ENCODE results near the gene ATP6V1F. TPM values are rescaled to one million over a fixed set of nuclear protein-coding genes. Genes with fewer than 3 reads are reported as not detected.

Gene ATP6V1F
- total RNA-seq, 1 experiment from 2014 or later: 125 TPM

GRCh38 chr7:128876586-128876977 lies 13.9 kb downstream of the ATP6V1F start:
- Mint-ChIP-seq H3K27ac (ENCODE audit: low read depth, unreplicated experiment) (no peak overlapping the region), H3K27me3 (ENCODE audit: insufficient read depth, unreplicated experiment) (no peaks in the 10 kb centered on the region), H3K9me3 (ENCODE audit: unreplicated experiment) (no peaks in the 10 kb centered on the region), H3K36me3 (ENCODE audit: insufficient read depth, unreplicated experiment) (no peaks in the 10 kb centered on the region), H3K4me1 (ENCODE audit: insufficient read depth, unreplicated experiment) (no peaks in the 10 kb centered on the region), H3K4me3 (ENCODE audit: unreplicated experiment) (no peak overlapping the region)
- ChIA-PET CTCF (interaction anchor here (0.5 to 1.2 kb wide), 3 partner anchors 14 to 262 kb away, joined by 3 to 4 read pairs (median 3); partner anchors contain the start of gene ATP6V1F), POLR2A (no interaction called here)
- intact Hi-C loops (cut with micrococcal nuclease): no loop called here
- DNase-seq (ENCODE audit: unreplicated experiment): no peak
- no peak for TF ChIP-seq CTCF (IDR thresholded peaks at IDR 0.05; ENCODE audit: unreplicated experiment)
- no TSS peak for BruUV-seq (replicated peaks)

GRCh38 chr7:128876978-128877755 lies 14.5 kb downstream of the ATP6V1F start:
- Mint-ChIP-seq H3K36me3 (ENCODE audit: insufficient read depth, unreplicated experiment) (no peaks in the 10 kb centered on the region), H3K27me3 (ENCODE audit: insufficient read depth, unreplicated experiment) (no peaks in the 10 kb centered on the region), H3K27ac (ENCODE audit: low read depth, unreplicated experiment) (no peak overlapping the region), H3K9me3 (ENCODE audit: unreplicated experiment) (no peaks in the 10 kb centered on the region), H3K4me1 (ENCODE audit: insufficient read depth, unreplicated experiment) (no peaks in the 10 kb centered on the region), H3K4me3 (ENCODE audit: unreplicated experiment) (no peak overlapping the region)
- intact Hi-C loops (cut with micrococcal nuclease): no loop called here
- BruUV-seq (replicated peaks): no TSS peak
- CTCF ChIA-PET: no interaction called here
- TF ChIP-seq CTCF (IDR thresholded peaks at IDR 0.05; ENCODE audit: unreplicated experiment): no peak
- DNase-seq (ENCODE audit: unreplicated experiment): no peak
- POLR2A ChIA-PET: no interaction called here

- CTCF ChIA-PET: no interaction called here
- no TSS peak for BruUV-seq (replicated peaks)
Observed at GRCh38 chr7:128877756-128878120, 15.1 kb downstream of the ATP6V1F start.

More at GRCh38 chr7:128877756-128878120, 15.1 kb downstream of the ATP6V1F start:
- H3K9me3 Mint-ChIP-seq (ENCODE audit: unreplicated experiment): no peaks in the 10 kb centered on the region
- no peak overlapping the region for H3K27ac Mint-ChIP-seq (ENCODE audit: low read depth, unreplicated experiment)
- intact Hi-C loops (cut with micrococcal nuclease): no loop called here
- H3K36me3 Mint-ChIP-seq (ENCODE audit: insufficient read depth, unreplicated experiment): no peaks in the 10 kb centered on the region
- H3K4me3 Mint-ChIP-seq (ENCODE audit: unreplicated experiment): no peak overlapping the region
- DNase-seq (ENCODE audit: unreplicated experiment): no peak
- TF ChIP-seq CTCF (IDR thresholded peaks at IDR 0.05; ENCODE audit: unreplicated experiment): no peak
- H3K4me1 Mint-ChIP-seq (ENCODE audit: insufficient read depth, unreplicated experiment): no peaks in the 10 kb centered on the region
- no peaks in the 10 kb centered on the region for H3K27me3 Mint-ChIP-seq (ENCODE audit: insufficient read depth, unreplicated experiment)
- POLR2A ChIA-PET: no interaction called here

Measured in MCF 10A (cell line).